Keratinocyte (primary cell): ENCODE data around the gene TTLL5. TPM values are rescaled to one million over a fixed set of nuclear protein-coding genes. Genes with fewer than 3 reads are reported as not detected.

ENCODE experiments used
- DNase-seq: peaks from one replicate; pipeline ENCODE4 v3.0.0-alpha.2; 2011; ENCODE audit warnings: low read depth, missing footprints, low spot score
- FAIRE-seq: peaks from 2 replicates; lab custom pipeline; 2011; peaks lifted over from hg19 to GRCh38; lab: Jason Lieb, UNC
- H2AFZ ChIP-seq: 2 replicates; pipeline ENCODE4 v1.6.0; 2012; ENCODE audit warnings: low read length, control low read depth, inconsistent platforms; ENCODE audit not compliant: control insufficient read depth
- H3K27ac ChIP-seq: 2 replicates; pipeline ENCODE4 v1.5.1; 2011; ENCODE audit warnings: low read length; ENCODE audit not compliant: control insufficient read depth, insufficient read depth
- H3K27me3 ChIP-seq: 3 replicates; pipeline ENCODE4 v1.6.0; 2011; ENCODE audit warnings: low read length; ENCODE audit not compliant: control insufficient read depth, insufficient read depth; ENCODE audit errors: extremely low read depth
- H3K36me3 ChIP-seq, 2 experiments: 2 replicates in 1 of 2; 3 replicates in 1 of 2; pipeline ENCODE4 v1.5.1; 2011; ENCODE audit warnings: low read length in 2 of 2, mild to moderate bottlenecking in 1 of 2; ENCODE audit not compliant: control insufficient read depth in 2 of 2, insufficient read depth in 2 of 2; ENCODE audit errors: extremely low read depth in 1 of 2
- H3K4me1 ChIP-seq: 3 replicates; pipeline ENCODE4 v1.5.1; 2011; ENCODE audit warnings: low read length; ENCODE audit not compliant: control insufficient read depth, insufficient read depth; ENCODE audit errors: extremely low read depth
- H3K4me2 ChIP-seq: 3 replicates; pipeline ENCODE4 v1.6.0; 2011; ENCODE audit warnings: low read depth, low read length; ENCODE audit not compliant: control insufficient read depth, insufficient read depth; ENCODE audit errors: extremely low read depth
- H3K4me3 ChIP-seq, 3 experiments: fragments of 200-600 bp in 1 of 3; sonication (generic) in 1 of 3; 2 replicates in 2 of 3; 3 replicates in 1 of 3; pipeline ENCODE4 v1.5.1; 2011 to 2016; ENCODE audit warnings: low read length in 3 of 3, mild to moderate bottlenecking in 3 of 3, control low read depth in 2 of 3, inconsistent platforms in 1 of 3, low read depth in 1 of 3, mixed read lengths in 1 of 3, mixed run types in 1 of 3, moderate library complexity in 1 of 3; ENCODE audit not compliant: control insufficient read depth in 2 of 3, insufficient read depth in 2 of 3; ENCODE audit errors: extremely low read depth in 1 of 3
- H3K79me2 ChIP-seq: 2 replicates; pipeline ENCODE4 v1.6.0; 2012; ENCODE audit warnings: low read length; ENCODE audit not compliant: control insufficient read depth, insufficient read depth
- H3K9ac ChIP-seq: 3 replicates; pipeline ENCODE4 v1.6.0; 2011; ENCODE audit warnings: low read length; ENCODE audit not compliant: control insufficient read depth, insufficient read depth; ENCODE audit errors: extremely low read depth
- H3K9me1 ChIP-seq: 3 replicates; pipeline ENCODE4 v1.6.0; 2011; ENCODE audit warnings: low read length; ENCODE audit not compliant: control insufficient read depth, insufficient read depth; ENCODE audit errors: extremely low read depth
- H3K9me3 ChIP-seq: 2 replicates; pipeline ENCODE4 v1.5.1; 2012; ENCODE audit warnings: low read depth, low read length; ENCODE audit not compliant: control insufficient read depth
- H4K20me1 ChIP-seq: 3 replicates; pipeline ENCODE4 v1.6.0; 2011; ENCODE audit warnings: low read length; ENCODE audit not compliant: control insufficient read depth, insufficient read depth; ENCODE audit errors: extremely low read depth
- EZH2 ChIP-seq: IDR thresholded peaks from one replicate; pipeline ENCODE4 v1.6.1; 2012; ENCODE audit warnings: inconsistent platforms, mild to moderate bottlenecking, low read length, moderate library complexity
- dilution Hi-C: fragments of 300-500 bp; cut with MboI; formaldehyde crosslinking; loops from one replicate; pipeline ENCODE4 v1.7.0; 2020; ENCODE audit warnings: low sequenced_read_pairs; ENCODE audit not compliant: extremely low pct_ligation_motif_present
- polyA plus RNA-seq, 5 experiments: library from polyadenylated mRNA; depleted of rRNA in 3 of 5; stranded (reverse) in 3 of 5; stranded (forward) in 1 of 5; unstranded in 1 of 5; fragments of >200 nt; gene quantifications; 1 replicate in 1 of 5; 2 replicates in 3 of 5; 3 replicates in 1 of 5; pipeline versions ENCODE4 v1.2.1 to v1.2.3, GENCODE V29; 2011 to 2012; ENCODE audit warnings: missing spikeins in 2 of 5, low read depth in 1 of 5, low replicate concordance in 1 of 5
- TF ChIP-seq, protein P1 (sequence below), 3 experiments: IDR thresholded peaks in 1 of 3; conservative IDR thresholded peaks in 1 of 3; optimal IDR thresholded peaks in 1 of 3; 2 replicates in 2 of 3; 3 replicates in 1 of 3; pipeline versions ENCODE3 to v1.5.1; 2011; ENCODE audit warnings: low read length in 3 of 3, mild to moderate bottlenecking in 3 of 3, moderate library complexity in 2 of 3, control low read depth in 1 of 3, inconsistent platforms in 1 of 3; ENCODE audit not compliant: insufficient read depth in 2 of 3; ENCODE audit errors: extremely low read depth in 1 of 3

Gene TTLL5
- polyA plus RNA-seq, 1 donor (not counting 4 experiments of a cell fraction or from before 2014, with no cell fraction given) = 20.7 TPM

DNA sequence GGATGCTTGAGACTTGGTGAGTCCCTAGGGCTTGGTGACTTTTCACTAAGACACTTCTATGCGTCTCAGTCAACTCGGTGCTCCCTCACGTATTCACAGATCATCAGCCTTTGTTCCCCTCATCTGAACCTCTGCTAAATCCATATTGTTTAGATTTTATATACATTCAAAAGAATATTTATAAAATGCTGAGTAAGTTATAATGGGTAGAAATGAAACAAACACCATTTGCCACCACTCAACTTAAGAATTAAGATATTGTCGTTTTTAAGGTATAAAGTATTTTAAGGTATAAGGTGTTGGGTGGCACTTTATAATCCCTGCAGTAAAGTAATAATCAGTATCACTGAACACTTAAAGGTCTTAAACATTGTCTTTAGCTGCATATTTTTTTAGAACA lies 103.0 kb downstream of the TTLL5 start:
- DNase-seq (no peak), FAIRE-seq (no peak)
- no peaks in the 10 kb centered on the region for H3K79me2 ChIP-seq
- H3K9ac ChIP-seq = no peak overlapping the region
- H3K36me3 ChIP-seq = peaks cover 0 to 3% of the 10 kb centered on the region in 2 experiments
- no peak overlapping the region for H3K27ac ChIP-seq
- H2AFZ ChIP-seq = no peak overlapping the region
- no peaks in the 10 kb centered on the region for H3K9me3 ChIP-seq
- TF ChIP-seq, protein P1, sequence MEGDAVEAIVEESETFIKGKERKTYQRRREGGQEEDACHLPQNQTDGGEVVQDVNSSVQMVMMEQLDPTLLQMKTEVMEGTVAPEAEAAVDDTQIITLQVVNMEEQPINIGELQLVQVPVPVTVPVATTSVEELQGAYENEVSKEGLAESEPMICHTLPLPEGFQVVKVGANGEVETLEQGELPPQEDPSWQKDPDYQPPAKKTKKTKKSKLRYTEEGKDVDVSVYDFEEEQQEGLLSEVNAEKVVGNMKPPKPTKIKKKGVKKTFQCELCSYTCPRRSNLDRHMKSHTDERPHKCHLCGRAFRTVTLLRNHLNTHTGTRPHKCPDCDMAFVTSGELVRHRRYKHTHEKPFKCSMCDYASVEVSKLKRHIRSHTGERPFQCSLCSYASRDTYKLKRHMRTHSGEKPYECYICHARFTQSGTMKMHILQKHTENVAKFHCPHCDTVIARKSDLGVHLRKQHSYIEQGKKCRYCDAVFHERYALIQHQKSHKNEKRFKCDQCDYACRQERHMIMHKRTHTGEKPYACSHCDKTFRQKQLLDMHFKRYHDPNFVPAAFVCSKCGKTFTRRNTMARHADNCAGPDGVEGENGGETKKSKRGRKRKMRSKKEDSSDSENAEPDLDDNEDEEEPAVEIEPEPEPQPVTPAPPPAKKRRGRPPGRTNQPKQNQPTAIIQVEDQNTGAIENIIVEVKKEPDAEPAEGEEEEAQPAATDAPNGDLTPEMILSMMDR (optimal IDR thresholded peaks at IDR 0.05 in 1 of 3, IDR thresholded peaks at IDR 0.05 in 1 of 3, conservative IDR thresholded peaks at IDR 0.05 in 1 of 3; ENCODE audit: extremely low read depth in 1 of 3, insufficient read depth in 2 of 3, low read length in 3 of 3) = no peak
- TF ChIP-seq EZH2 = no peak
- dilution Hi-C loops = no loop called here
- no peaks in the 10 kb centered on the region for H3K9me1 ChIP-seq
- H3K27me3 ChIP-seq = no peaks in the 10 kb centered on the region
- no peak overlapping the region for H3K4me2 ChIP-seq
- no peaks in the 10 kb centered on the region for H3K4me1 ChIP-seq
- no peaks in the 10 kb centered on the region for H4K20me1 ChIP-seq
- no peak overlapping the region for H3K4me3 ChIP-seq

DNA sequence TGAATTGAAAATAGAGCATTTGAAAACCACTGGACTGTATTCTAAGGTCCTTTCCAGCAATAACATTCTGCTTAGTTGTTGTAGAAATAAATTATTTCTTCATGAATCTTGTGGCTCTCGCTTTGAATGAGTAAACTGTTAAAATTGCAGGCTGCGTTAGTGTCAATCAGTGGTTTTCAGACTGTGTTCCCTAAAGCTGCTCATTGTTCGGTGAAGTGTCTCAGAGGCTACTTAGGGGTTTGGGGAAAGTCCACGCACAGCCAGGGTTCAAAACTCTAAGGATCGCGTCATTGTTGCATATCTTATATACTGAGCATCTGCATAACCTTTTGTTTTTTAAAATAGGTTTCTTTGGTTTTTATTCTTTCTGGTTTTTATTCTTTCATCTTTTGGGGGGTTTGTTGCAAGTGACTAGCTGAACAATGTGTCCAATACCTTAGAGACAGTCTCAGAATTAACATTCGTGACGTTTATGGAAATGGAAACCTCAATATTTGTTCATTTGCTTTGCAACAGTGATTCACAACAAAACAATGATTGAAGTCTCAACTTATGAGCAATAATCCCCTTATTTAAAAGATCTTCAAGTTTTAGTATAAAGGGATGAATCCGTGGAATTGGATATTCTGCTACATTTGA lies 108.1 kb downstream of the TTLL5 start:
- DNase-seq (no peak), FAIRE-seq (no peak)
- Histone ChIP-seq H3K27me3 (no peaks in the 10 kb centered on the region), H3K36me3 (peaks cover 0 to 3% of the 10 kb centered on the region in 2 experiments), H3K4me2 (no peak overlapping the region), H3K9me1 (no peaks in the 10 kb centered on the region), H2AFZ (no peak overlapping the region), H3K4me1 (no peaks in the 10 kb centered on the region), H3K27ac (no peak overlapping the region), H4K20me1 (no peaks in the 10 kb centered on the region), H3K4me3 (no peak overlapping the region), H3K79me2 (no peaks in the 10 kb centered on the region), H3K9ac (no peak overlapping the region), H3K9me3 (no peaks in the 10 kb centered on the region)
- TF ChIP-seq, protein P1 (optimal IDR thresholded peaks at IDR 0.05 in 1 of 3, IDR thresholded peaks at IDR 0.05 in 1 of 3, conservative IDR thresholded peaks at IDR 0.05 in 1 of 3; ENCODE audit: extremely low read depth in 1 of 3, insufficient read depth in 2 of 3, low read length in 3 of 3) = no peak
- TF ChIP-seq EZH2 = no peak
- dilution Hi-C loops = no loop called here
